ENCODE data around the gene SYT11.

The SYT11 gene

GRCh38 chr1:155889566-155889965, 30.2 kb downstream of the SYT11 start:
- Histone ChIP-seq H3K4me2 (ENCODE audit: low read depth, low read length) (no peak overlapping the region), H3F3A (ENCODE audit: insufficient read depth, low read length) (no peaks in the 10 kb centered on the region), H3K9me3 (replicated peaks; ENCODE audit: insufficient read depth, low read length) (no peaks in the 10 kb centered on the region), H3K9me2 (replicated peaks; ENCODE audit: insufficient read depth, low read length) (no peaks in the 10 kb centered on the region), H3K4me3 (ENCODE audit: low read length) (no peak overlapping the region), H3K27ac (ENCODE audit: low read length) (no peak overlapping the region), H2AFZ (ENCODE audit: low read length) (no peak overlapping the region), H4K20me1 (ENCODE audit: insufficient read depth, low read length) (no peaks in the 10 kb centered on the region), H3K9ac (ENCODE audit: low read length) (no peak overlapping the region), H3K4me1 (ENCODE audit: low read length) (no peaks in the 10 kb centered on the region; the same call in 1 of the 2 replicates), H3K36me3 (replicated peaks; ENCODE audit: insufficient read depth, low read length) (no peaks in the 10 kb centered on the region), H3K79me2 (ENCODE audit: low read length) (no peaks in the 10 kb centered on the region), H3K27me3 (replicated peaks; ENCODE audit: insufficient read depth, low read length) (no peaks in the 10 kb centered on the region)
- DNase-seq, result no peak
- TF ChIP-seq CTCF (IDR thresholded peaks at IDR 0.05; ENCODE audit: low read length) (no peak), EZH2phosphoT487 (IDR thresholded peaks at IDR 0.05; ENCODE audit: low read length) (no peak), EZH2 (optimal IDR thresholded peaks at IDR 0.05; ENCODE audit: low read depth, low read length) (no peak)

GRCh38 chr1:155890251-155890650, 30.9 kb downstream of the SYT11 start:
- Histone ChIP-seq H3K9me2 (replicated peaks; ENCODE audit: insufficient read depth, low read length) (no peaks in the 10 kb centered on the region), H3K4me3 (ENCODE audit: low read length) (no peak overlapping the region), H3F3A (ENCODE audit: insufficient read depth, low read length) (no peaks in the 10 kb centered on the region), H3K27me3 (replicated peaks; ENCODE audit: insufficient read depth, low read length) (no peaks in the 10 kb centered on the region), H3K9me3 (replicated peaks; ENCODE audit: insufficient read depth, low read length) (no peaks in the 10 kb centered on the region), H3K4me1 (ENCODE audit: low read length) (no peaks in the 10 kb centered on the region; the same call in 1 of the 2 replicates), H3K27ac (ENCODE audit: low read length) (no peak overlapping the region), H3K79me2 (ENCODE audit: low read length) (no peaks in the 10 kb centered on the region), H3K9ac (ENCODE audit: low read length) (no peak overlapping the region), H3K4me2 (ENCODE audit: low read depth, low read length) (no peak overlapping the region), H4K20me1 (ENCODE audit: insufficient read depth, low read length) (no peaks in the 10 kb centered on the region), H2AFZ (ENCODE audit: low read length) (no peak overlapping the region), H3K36me3 (replicated peaks; ENCODE audit: insufficient read depth, low read length) (no peaks in the 10 kb centered on the region)
- no peak for TF ChIP-seq EZH2phosphoT487 (IDR thresholded peaks at IDR 0.05; ENCODE audit: low read length)
- TF ChIP-seq EZH2 (optimal IDR thresholded peaks at IDR 0.05; ENCODE audit: low read depth, low read length), result no peak
- TF ChIP-seq CTCF (IDR thresholded peaks at IDR 0.05; ENCODE audit: low read length), result no peak
- no peak for DNase-seq

- H3K9me2 ChIP-seq (replicated peaks; ENCODE audit: insufficient read depth, low read length), result no peaks in the 10 kb centered on the region
- H3F3A ChIP-seq (ENCODE audit: insufficient read depth, low read length), result no peaks in the 10 kb centered on the region
- H3K79me2 ChIP-seq (ENCODE audit: low read length), result no peaks in the 10 kb centered on the region
- no peak overlapping the region for H3K9ac ChIP-seq (ENCODE audit: low read length)
- H3K4me3 ChIP-seq (ENCODE audit: low read length), result no peak overlapping the region
- no peaks in the 10 kb centered on the region; the same call in 1 of the 2 replicates for H3K4me1 ChIP-seq (ENCODE audit: low read length)
- H3K4me2 ChIP-seq (ENCODE audit: low read depth, low read length), result no peak overlapping the region
- no peak for TF ChIP-seq EZH2phosphoT487 (IDR thresholded peaks at IDR 0.05; ENCODE audit: low read length)
- no peak for TF ChIP-seq CTCF (IDR thresholded peaks at IDR 0.05; ENCODE audit: low read length)
- no peak for TF ChIP-seq EZH2 (optimal IDR thresholded peaks at IDR 0.05; ENCODE audit: low read depth, low read length)
- H4K20me1 ChIP-seq (ENCODE audit: insufficient read depth, low read length), result no peaks in the 10 kb centered on the region
- no peaks in the 10 kb centered on the region for H3K27me3 ChIP-seq (replicated peaks; ENCODE audit: insufficient read depth, low read length)
- H3K36me3 ChIP-seq (replicated peaks; ENCODE audit: insufficient read depth, low read length), result no peaks in the 10 kb centered on the region
- no peak overlapping the region for H3K27ac ChIP-seq (ENCODE audit: low read length)
- no peak for DNase-seq
- H3K9me3 ChIP-seq (replicated peaks; ENCODE audit: insufficient read depth, low read length), result no peaks in the 10 kb centered on the region
- no peak overlapping the region for H2AFZ ChIP-seq (ENCODE audit: low read length)
Measured at GRCh38 chr1:155892796-155893195, 33.4 kb downstream of the SYT11 start.
